HFFc6 (cell line): ENCODE results near the gene DENND1A. TPM values are rescaled to one million over a fixed set of nuclear protein-coding genes. Genes with fewer than 3 reads are reported as not detected.

Experiments
- DNase-seq: peaks from one replicate; pipeline ENCODE4 v3.0.0-alpha.2; 2018
- H3K27ac Mint-ChIP-seq: 2 replicates; pipeline ENCODE4 v1.8.0; 2020; ENCODE audit warnings: mild to moderate bottlenecking, mixed read lengths
- H3K27me3 Mint-ChIP-seq: 2 replicates; pipeline ENCODE4 v1.8.0; 2021; ENCODE audit warnings: mild to moderate bottlenecking, moderate library complexity, mixed read lengths; ENCODE audit not compliant: insufficient read depth
- H3K36me3 Mint-ChIP-seq: 2 replicates; pipeline ENCODE4 v1.8.0; 2021; ENCODE audit warnings: low read depth, mixed read lengths
- H3K4me1 Mint-ChIP-seq: 2 replicates; pipeline ENCODE4 v1.8.0; 2020; ENCODE audit warnings: low read depth, mixed read lengths
- H3K4me3 Mint-ChIP-seq: 2 replicates; pipeline ENCODE4 v1.8.0; 2020; ENCODE audit warnings: mild to moderate bottlenecking, moderate library complexity, mixed read lengths
- H3K9me3 Mint-ChIP-seq: 2 replicates; pipeline ENCODE4 v1.8.0; 2020; ENCODE audit warnings: mild to moderate bottlenecking, mixed read lengths
- total RNA-seq, 6 experiments: library from RNA; stranded (reverse); fragmentation: NEBNext Ultra II Directional; extraction: Animal tissue kit (Norgen Biotek cat#: 25700); gene quantifications; 2 replicates in 1 of 6; 3 replicates in 5 of 6; pipeline ENCODE4 v1.2.3, GENCODE V29; 2021
- TF ChIP-seq, protein P1 (sequence below): fragments of 200-600 bp; sonication (generic); IDR thresholded peaks from 2 replicates; pipeline ENCODE4 v1.5.0; 2021; ENCODE audit warnings: antibody characterized with exemption, mild to moderate bottlenecking

Gene DENND1A
- total RNA-seq, 6 experiments from 2014 or later: 25.4 to 38.3 (median 30.3) TPM

- Mint-ChIP-seq H3K36me3 (no peaks in the 10 kb centered on the region), H3K27ac (no peak overlapping the region), H3K27me3 (no peaks in the 10 kb centered on the region), H3K4me1 (no peaks in the 10 kb centered on the region), H3K9me3 (no peaks in the 10 kb centered on the region), H3K4me3 (no peak overlapping the region)
- TF ChIP-seq, protein P1, sequence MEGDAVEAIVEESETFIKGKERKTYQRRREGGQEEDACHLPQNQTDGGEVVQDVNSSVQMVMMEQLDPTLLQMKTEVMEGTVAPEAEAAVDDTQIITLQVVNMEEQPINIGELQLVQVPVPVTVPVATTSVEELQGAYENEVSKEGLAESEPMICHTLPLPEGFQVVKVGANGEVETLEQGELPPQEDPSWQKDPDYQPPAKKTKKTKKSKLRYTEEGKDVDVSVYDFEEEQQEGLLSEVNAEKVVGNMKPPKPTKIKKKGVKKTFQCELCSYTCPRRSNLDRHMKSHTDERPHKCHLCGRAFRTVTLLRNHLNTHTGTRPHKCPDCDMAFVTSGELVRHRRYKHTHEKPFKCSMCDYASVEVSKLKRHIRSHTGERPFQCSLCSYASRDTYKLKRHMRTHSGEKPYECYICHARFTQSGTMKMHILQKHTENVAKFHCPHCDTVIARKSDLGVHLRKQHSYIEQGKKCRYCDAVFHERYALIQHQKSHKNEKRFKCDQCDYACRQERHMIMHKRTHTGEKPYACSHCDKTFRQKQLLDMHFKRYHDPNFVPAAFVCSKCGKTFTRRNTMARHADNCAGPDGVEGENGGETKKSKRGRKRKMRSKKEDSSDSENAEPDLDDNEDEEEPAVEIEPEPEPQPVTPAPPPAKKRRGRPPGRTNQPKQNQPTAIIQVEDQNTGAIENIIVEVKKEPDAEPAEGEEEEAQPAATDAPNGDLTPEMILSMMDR: no peak
- no peak for DNase-seq
Measured at GRCh38 chr9:123542435-123543225, 387.3 kb downstream of the DENND1A start.

- no peak overlapping the region for H3K27ac Mint-ChIP-seq
- no peak for DNase-seq
- H3K27me3 Mint-ChIP-seq: no peaks in the 10 kb centered on the region
- TF ChIP-seq, protein P1: no peak
- H3K4me1 Mint-ChIP-seq: no peaks in the 10 kb centered on the region
- H3K36me3 Mint-ChIP-seq: no peaks in the 10 kb centered on the region
- no peak overlapping the region for H3K4me3 Mint-ChIP-seq
- H3K9me3 Mint-ChIP-seq: no peaks in the 10 kb centered on the region
Measured at GRCh38 chr9:123541411-123541810, 388.5 kb downstream of the DENND1A start.

- H3K27me3 Mint-ChIP-seq: no peaks in the 10 kb centered on the region
- no peak for DNase-seq
- H3K4me3 Mint-ChIP-seq: no peak overlapping the region
- H3K9me3 Mint-ChIP-seq: no peaks in the 10 kb centered on the region
- no peaks in the 10 kb centered on the region for H3K4me1 Mint-ChIP-seq
- H3K36me3 Mint-ChIP-seq: no peaks in the 10 kb centered on the region
- H3K27ac Mint-ChIP-seq: no peak overlapping the region
- TF ChIP-seq, protein P1: no peak
Measured at GRCh38 chr9:123540457-123540856, 389.5 kb downstream of the DENND1A start.

DNA sequence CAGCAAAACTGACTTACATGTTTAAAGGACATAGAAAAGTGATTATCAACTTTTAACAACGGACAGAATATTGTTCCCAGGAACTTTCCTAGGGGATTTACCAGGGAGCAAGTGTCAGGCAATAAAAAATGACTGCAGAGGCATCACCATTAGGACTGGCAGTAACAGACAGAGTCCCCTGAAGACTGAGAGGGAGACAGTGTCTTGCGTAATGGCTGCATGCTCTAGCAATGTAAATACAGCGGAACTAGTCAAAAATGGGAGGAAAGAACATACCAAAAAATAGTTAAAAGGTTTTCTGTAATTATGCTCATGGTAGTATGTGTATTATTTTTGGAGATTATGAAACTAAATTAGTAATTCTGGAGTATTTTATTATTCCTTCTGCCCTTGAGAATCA lies 392.1 kb downstream of the DENND1A start:
- Mint-ChIP-seq H3K4me1 (no peaks in the 10 kb centered on the region), H3K4me3 (no peak overlapping the region), H3K9me3 (no peaks in the 10 kb centered on the region), H3K36me3 (no peaks in the 10 kb centered on the region), H3K27me3 (no peaks in the 10 kb centered on the region), H3K27ac (no peak overlapping the region)
- DNase-seq: no peak
- TF ChIP-seq, protein P1: no peak

DNA sequence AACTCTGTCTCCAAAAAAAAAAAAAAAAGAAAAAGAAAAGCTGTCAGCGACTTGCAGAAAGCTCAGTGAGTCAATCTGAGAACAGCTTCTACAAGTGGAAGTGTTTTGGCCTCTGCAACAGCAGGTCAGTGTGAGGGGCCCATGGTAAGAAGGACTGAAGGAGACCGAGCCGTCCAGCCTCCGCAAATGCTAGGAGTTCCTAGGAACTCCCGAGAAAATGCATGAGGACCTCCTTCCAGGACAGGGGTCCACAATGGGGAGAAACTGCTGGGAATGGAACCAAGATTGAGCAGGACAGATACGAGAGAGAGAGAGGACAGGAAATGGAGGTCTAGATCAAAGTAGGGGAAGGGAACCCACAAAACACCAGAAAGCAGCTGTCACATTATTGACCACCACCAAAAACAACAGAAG lies 393.5 kb downstream of the DENND1A start:
- TF ChIP-seq, protein P1: no peak
- H3K4me3 Mint-ChIP-seq: no peak overlapping the region
- H3K4me1 Mint-ChIP-seq: no peaks in the 10 kb centered on the region
- DNase-seq: no peak
- H3K27me3 Mint-ChIP-seq: no peaks in the 10 kb centered on the region
- no peak overlapping the region for H3K27ac Mint-ChIP-seq
- peaks cover 2% of the 10 kb centered on the region; the same call in 1 of the 2 replicates for H3K9me3 Mint-ChIP-seq
- H3K36me3 Mint-ChIP-seq: peaks cover 1% of the 10 kb centered on the region; the same call in 1 of the 2 replicates
